Measurements from ENCODE around the gene SPEM2.
A peak's percentile ranks its signal among the peaks of the same experiment; 100 is the strongest.

The SPEM2 gene

DNA sequence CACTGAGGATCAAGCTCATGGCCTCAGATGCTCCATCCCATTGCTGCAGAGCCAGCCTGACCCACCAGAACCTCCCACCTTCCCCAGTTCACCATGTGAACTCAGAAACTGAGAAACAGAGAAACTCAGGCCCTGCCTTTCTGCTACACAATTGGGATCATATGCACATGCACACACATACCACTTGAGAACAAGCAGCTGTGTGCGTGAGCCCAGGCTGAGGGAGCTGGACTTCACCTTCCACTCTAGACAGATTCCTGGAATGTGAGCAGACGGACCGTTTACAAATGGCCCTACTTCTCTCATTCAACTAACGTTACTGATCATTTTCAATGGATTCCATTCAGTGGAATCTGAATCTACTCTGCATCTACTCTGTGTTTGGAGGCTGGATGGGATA lies 1.7 kb upstream of the SPEM2 start:
- DNase-seq = no peak

DNA sequence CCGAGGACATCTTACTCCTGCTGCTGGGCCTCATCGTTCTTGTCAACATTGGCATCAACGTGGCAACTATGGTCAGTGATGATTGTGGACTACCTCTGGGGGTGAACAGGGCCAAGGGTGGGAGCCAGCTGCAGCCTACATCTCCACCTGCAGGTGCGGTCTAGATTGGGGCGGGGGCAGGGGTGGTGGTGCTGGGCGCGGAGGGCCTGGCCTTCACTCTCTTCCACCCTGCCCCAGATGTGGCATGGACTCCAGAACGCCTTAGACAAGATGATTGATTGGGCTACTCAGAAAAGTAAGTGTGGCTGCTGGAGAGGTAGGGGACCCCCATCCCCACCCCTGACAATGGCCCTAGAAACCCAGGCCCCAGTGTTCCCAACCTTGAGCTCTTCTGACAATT lies 340 bp downstream of the SPEM2 start:
- no peak for DNase-seq

DNA sequence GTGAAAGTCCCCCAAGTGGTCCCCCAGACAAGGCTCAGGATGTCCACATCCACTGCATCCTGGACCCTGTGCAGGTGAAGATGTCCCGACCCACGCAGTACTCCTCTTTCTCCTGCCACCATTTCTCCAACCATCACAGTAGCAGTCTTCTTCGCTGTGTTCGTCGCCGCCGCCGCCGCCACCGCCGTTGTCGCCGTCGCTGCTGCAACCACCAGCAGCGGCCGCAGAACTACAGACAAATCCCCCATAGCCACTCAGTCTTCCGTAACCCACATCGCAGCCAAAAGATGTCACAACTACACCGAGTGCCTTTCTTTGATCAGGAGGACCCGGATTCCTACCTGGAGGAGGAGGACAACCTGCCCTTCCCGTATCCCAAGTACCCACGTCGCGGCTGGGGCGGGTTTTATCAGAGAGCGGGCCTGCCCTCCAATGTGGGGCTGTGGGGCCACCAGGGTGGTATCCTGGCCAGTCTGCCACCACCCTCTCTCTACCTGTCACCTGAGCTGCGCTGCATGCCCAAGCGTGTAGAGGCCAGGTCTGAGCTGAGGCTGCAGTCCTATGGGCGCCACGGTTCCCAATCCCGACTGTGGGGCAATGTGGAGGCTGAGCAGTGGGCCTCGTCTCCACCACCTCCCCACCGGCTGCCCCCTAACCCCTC lies 917 bp downstream of the SPEM2 start:
- no peak for DNase-seq

DNA sequence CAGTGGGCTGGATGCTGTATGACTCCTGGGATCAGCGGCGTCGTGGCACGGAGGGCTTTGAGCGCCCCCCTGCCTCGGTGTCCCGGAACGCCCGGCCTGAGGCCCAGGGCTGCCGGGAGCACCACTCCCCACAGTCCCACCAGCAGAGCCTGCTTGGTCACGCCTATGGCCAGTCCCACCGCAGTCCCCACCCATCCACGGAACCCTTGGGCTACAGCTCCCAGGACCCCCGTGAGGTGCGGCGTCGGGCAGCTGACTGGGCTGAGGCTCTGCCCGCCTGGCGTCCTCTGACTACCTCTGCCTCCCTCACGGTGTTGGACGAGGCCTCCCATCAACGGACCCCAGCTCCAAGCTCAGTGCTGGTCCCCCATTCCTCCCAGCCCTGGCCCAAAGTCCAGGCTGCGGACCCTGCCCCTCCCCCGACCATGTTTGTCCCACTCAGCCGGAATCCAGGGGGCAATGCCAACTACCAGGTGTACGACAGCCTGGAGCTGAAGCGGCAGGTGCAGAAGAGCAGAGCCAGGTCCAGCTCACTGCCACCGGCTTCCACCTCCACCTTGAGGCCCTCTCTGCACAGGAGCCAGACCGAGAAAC lies 1.6 kb downstream of the SPEM2 start:
- no peak for DNase-seq

DNA sequence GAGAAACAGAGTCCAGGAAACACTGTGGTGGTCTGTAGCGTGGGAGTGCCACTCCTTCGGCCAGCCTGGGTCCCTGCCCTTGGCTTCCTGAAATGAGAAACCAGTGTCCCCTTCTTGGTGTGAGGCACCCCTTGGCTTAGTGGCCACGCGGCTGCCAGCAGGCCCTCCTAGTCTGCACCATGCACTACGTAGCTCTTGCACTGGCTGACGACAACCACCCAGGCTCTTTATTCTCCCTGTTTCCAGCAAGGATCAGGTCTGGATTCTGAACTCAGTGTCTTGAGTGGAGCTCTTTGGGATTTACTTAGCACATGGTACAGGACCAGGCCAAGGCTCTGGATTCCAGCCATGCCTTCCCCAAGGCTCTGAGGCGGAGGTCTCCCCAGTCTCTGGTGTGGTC lies 2.1 kb downstream of the SPEM2 start:
- no peak for DNase-seq

DNA sequence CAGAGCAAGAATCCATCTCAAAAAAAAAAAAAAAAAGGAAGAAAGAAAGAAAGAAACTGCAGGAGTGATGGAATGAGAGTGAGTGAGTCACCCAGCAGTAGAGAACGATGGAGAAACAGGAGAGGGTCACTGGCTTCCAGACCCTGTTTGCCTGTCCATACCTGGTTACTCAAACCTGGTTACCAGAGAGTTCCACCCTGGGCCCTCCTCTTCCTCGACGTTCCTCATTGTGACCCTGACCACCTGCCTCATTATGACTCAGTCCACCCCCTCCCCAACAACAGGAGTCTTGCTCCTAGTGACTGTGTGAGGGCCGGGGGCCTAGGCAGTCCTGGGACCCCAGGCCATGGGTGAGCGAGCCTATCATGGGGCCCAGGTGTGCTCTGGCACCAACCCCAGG lies 3.1 kb downstream of the SPEM2 start, which contains the start of gene SPEM3:
SPEM3 (plus strand) TSS at position 301 of the 400 bp plus-strand sequence; CDS start at position 347, 46 bp downstream.
- DNase-seq = no peak

DNA sequence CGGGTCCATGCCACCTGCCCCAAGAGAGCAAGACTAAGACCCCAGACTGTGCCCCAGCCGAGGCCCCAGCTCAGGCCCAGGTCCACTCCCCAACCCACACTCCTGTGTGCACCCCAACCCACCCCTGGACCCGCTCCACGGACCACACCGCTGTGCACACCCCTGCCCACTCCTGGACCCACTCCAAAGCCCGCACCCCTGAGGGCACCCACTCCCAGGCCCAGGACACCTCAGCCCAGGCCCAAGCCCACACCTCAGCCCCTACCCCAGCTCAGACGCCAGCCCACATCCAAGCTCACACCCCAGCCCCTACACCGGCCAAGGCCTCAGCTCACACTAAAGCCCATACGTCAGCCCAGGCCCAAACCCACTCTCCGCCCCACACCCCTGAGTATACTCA lies 4.3 kb downstream of the SPEM2 start:
- DNase-seq = no peak

DNA sequence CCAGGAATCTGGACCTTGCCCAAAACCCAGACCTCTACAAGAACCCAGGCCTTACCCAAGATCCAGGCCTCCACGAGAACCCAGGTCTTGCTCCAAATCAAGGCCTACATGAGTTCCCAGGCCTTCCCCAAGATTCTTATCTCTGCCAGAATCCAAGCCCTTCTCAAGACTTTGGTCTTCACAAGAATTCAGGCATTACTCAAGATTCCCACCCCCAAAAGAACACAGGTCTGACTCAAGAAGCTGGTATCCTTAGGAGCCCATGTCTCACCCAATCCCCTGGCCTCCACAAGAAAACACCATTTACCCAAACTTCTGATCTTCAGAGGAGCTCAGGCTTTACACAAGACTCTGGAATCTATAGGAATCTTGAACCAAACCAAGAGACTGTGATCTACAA lies 5.8 kb downstream of the SPEM2 start:
- DNase-seq = no peak

DNA sequence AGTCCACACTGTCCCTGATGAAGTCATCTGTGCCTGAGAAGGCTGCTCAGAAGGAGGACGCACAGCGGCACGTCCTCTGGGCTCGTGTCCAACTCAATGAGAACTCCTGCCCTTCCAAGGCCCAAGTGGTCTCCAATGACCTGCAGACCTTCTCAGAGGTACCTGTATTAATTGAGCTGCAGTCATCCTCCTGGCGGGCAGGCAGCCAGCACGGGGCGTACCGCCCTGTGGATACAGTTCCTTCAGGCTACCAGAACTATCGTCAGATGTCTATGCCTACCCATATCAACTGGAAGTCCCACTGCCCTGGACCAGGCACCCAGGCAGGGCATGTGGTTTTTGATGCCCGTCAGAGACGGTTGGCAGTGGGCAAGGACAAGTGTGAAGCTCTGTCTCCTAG lies 6.9 kb downstream of the SPEM2 start:
- no peak for DNase-seq

DNA sequence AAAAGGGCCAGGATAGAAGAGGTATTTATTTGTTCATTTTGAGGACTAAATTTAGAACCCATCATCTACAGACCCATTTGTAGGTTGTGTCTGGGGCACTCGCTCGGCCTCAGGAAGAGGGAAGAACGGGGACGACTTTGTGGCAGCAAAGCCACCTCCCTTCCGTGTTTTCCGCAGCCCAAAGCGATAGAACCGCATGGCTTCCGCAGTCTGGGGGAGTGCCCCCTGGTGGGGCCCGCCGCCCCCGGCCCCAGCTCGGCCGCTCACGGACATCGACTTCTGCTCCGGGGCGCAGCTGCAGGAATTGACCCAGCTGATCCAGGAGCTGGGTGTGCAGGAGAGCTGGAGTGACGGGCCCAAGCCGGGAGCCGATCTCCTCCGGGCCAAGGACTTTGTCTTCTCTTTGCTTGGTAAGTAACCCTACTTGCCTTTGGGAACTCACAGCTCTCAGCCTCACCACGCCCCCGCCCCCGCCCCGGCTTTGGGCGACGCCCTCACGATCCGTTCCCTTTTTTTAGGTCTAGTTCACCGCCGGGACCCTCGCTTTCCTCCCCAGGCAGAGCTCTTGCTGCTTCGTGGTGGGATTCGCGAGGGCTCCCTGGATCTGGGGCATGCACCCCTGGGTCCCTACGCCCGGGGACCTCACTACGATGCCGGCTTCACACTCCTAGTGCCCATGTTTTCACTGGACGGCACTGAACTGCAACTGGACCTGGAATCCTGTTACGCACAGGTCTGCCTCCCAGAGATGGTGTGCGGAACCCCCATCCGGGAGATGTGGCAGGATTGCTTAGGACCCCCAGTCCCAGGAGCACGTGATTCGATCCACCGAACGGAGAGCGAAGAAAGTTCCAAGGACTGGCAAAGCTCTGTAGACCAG lies 10.5 kb downstream of the SPEM2 start:
- DNase-seq = peak; percentile 42

DNA sequence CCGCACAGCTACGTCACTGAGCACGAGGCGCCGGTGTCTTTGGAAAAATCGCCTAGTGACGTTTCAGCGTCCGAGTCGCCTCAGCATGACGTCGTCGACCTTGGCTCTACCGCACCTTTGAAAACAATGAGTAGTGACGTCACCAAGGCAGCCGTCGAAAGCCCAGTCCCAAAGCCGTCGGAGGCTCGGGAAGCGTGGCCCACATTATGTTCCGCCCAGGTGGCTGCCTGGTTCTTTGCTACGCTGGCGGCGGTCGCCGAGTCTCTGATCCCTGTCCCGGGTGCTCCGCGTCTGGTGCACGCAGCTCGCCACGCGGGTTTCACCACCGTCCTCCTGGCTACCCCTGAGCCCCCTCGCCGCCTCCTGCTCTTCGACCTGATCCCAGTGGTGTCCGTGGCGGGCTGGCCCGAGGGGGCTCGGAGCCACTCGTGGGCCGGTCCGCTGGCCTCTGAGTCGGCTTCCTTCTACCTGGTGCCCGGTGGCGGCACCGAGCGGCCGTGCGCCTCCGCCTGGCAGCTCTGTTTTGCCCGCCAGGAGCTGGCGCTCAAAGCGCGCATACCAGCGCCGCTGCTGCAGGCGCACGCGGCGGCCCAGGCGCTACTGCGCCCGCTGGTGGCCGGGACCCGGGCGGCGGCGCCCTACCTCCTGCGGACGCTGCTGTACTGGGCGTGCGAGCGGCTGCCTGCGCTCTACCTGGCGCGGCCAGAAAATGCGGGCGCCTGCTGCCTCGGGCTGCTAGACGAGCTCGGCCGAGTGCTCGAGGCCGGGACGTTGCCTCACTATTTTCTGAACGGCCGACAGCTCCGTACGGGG lies 11.3 kb downstream of the SPEM2 start:
- DNase-seq = peak; percentile 76

DNA sequence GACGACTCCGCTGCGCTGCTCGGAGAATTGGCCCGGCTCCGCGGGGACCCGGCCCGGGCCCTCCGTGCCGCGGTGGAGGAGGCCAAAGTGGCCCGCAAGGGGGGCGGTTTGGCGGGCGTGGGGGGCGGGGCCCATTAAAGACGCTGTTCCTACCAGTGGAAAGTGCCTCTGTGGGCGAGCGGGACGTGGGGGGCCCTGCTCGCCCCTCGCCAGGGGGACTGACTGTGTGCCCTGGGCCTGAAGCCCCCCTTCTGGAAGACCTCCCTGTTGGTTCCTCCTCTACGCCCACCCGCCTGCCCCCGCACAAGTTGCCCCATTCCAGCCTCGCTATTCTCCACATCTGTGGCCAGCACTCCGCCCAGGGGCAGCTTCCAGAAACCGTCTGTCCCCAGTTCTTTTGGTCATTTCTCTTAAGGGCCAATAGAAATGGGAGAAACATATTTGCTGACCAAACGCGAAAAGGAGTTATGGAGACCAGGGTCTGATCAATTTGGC lies 12.0 kb downstream of the SPEM2 start:
- DNase-seq = no peak

DNA sequence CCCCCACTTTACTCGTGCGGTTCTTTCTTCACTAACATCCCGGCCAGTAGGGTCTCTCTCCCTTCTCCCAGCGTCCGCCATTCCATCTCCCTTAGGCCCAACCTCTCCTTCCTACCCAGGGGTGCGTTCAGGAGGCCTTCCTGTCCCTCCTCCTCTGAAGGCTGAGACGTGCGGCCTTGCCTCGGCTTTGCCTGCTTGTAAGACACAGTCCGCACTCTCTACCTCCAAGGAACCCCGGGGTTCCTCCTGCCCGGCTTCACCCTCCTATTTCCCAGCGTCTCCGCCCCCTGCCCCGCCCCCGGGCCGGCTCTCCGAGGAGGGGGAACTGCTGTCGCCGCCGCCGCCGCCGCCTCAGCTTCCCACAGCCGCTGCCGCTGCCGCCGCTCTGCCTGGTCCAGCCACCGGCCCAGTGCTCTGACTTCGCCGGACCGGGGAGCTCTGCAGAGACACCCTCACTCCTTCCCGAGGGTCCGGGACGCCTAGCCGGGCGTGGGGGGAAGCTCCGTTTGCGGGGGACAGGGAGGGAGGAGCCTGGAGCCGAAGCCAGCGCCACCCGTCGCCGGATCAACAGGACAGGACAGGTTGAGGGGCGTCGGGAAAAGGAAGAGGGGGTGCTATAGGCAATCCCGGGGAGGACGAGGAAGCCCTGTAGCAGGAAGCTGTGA lies 12.7 kb downstream of the SPEM2 start:
- peak; percentile 45 for DNase-seq

DNA sequence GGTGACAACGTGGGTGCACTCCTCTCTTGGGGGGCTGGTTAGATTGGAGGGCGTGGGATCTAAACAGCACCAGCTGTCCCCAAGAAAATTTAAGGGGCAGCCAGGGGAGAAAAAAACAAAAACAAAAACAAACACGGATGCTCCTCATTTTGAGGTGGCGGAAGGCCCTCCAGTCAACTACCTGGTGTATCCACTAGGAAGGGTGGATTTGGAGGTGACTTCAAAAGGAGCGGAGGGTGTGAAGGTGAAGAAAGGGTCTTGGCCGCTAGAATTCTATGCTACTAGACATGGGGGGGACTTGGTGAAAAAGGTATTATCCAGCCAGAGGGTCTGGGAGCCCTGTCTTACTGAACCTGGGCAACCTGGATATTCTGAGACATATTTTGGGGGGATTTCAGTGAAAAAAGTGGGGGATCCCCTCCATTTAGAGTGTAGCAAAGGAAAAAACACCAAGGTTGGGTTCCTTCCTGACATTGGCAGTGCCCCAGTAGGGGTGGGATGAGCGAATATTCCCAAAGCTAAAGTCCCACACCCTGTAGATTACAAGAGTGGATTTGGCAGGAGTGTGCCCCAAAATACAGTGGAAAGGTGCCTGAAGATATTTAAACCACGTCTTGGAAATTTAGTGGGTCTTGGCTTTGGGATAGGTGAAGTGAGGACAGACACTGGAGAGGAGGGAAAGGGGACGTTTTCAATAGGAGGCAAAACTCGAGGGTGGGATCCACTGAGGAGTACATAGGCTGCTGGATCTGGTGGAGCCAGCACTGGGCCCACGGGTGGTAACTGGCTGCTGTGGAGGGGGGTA lies 13.4 kb downstream of the SPEM2 start:
- no peak for DNase-seq

DNA sequence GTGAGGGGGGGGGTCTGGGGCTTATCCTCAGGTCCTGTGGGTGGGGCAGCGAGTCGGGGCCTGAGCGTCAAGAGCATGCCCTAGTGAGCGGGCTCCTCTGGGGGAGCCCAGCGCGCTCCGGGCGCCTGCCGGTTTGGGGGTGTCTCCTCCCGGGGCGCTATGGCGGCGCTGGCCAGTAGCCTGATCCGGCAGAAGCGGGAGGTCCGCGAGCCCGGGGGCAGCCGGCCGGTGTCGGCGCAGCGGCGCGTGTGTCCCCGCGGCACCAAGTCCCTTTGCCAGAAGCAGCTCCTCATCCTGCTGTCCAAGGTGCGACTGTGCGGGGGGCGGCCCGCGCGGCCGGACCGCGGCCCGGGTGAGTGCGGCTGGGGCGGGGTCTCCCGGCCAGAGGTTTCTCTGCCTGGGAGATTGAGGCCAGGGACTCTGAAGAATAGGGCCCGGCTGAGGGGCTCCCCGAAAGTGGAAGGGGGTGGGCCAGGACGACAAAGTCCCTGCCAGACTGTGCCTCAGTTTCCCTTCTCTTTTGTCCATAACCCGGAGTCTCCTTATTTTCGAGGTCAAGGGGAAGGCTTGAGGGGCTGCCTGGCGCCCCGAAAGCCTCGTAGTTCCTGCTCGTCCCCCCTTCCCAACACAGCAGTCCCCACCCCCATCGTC lies 14.2 kb downstream of the SPEM2 start, which contains the start of gene FGF11:
FGF11 (plus strand) TSS at position 51 of the 651 bp plus-strand sequence; CDS start at position 160, 109 bp downstream.
- DNase-seq = no peak

DNA sequence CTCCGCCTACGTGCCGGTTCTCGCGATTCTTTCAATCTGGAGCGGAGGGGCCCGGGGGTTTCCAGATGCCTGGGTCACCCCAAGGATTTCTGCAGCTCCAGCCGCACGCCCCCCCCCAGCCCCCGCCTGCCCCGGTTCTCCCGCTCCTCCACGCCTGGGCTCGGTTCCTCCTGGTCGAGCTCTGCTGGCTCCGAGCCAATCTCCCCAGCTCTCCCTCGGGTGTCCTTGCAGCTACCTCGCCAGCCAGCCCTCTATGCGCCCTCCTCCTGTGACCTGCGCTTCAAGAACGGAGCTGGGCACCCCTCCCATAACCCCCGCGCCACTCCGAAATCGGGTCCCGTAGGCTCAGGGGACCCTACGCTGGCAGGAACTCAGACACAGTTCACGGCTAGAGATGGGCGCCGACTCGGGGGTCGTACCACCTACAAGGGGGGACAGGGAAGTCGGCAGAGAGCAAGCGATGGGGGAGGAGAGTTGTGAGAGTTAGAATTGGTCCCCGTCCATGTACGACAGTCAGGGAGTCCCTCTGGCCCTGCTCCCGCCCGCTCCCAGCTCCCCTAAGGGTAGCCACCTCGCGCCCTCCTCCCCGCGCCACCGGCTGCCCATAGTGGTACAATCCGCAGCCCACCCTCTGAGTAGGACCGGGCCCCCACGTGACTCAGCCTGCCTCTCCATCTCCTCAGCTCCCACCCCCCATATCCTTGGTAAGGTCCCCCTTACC lies 14.9 kb downstream of the SPEM2 start:
- DNase-seq = no peak

DNA sequence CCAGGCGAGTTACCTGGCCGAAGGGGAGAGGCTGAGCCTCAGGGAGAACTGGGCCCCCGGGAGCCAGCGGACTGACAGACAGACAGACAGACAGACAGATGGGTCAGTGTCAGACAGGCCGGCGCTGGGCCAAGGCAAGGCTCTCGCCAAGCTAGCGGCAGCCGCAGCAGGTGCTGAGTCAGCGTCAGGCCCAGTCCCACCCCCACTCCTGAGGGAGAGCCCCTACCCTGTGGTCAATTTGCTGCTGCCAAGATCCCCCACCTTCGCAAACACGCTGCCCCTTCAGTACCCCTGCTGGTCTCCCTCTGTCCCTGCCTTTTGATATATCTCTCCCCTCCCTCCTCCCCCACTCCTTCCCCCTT lies 15.4 kb downstream of the SPEM2 start:
- DNase-seq = no peak

DNA sequence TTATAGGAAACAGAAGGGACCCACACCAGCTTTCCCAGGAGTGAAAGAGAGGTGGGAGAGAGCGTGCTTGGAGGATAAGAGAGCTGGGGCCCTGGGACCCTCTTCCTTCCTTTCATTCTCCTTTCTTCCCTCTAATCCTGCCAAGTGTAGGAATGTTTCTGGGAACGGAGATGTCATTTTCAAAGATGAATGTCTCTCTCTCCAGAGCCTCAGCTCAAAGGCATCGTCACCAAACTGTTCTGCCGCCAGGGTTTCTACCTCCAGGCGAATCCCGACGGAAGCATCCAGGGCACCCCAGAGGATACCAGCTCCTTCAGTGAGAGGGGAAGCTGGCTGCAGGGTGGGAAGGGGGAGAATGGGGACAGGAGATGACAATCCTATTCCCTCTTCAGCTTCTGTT lies 15.8 kb downstream of the SPEM2 start:
- no peak for DNase-seq

DNA sequence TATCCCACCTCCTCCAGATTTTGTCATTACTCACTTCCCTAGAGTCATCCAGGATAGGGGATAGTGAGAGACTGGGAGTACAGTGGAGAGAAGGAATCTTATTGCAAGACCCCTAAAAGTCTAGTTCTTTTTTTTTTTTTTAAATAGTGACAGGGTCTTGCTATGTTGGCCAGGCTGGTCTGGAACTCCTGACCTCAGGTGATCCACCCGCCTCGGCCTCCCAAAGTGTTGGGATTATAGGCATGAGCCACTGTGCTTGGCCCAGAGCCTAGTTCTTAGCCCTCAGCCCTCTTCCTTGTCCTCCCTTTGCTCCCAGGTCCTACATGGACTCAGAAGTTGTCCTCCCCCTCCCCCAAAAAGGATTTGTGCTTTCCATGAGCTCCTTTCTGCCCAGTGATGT lies 16.7 kb downstream of the SPEM2 start:
- DNase-seq = no peak
